HG03354 (cell line): Measurements from ENCODE around the gene C18orf63.
"Not testable (repeated sequence)": the region's sequence is repeated elsewhere in the genome, so short reads cannot be mapped to it uniquely, and the experiment has no call there.

Experiments used
- ATAC-seq: cut with Tn5 transposase; IDR thresholded peaks from one replicate; pipeline ENCODE4 v1.9.1; 2021; ENCODE audit warnings: mild to moderate bottlenecking; ENCODE audit not compliant: unreplicated experiment, poor library complexity, severe bottlenecking

C18orf63 gene

DNA sequence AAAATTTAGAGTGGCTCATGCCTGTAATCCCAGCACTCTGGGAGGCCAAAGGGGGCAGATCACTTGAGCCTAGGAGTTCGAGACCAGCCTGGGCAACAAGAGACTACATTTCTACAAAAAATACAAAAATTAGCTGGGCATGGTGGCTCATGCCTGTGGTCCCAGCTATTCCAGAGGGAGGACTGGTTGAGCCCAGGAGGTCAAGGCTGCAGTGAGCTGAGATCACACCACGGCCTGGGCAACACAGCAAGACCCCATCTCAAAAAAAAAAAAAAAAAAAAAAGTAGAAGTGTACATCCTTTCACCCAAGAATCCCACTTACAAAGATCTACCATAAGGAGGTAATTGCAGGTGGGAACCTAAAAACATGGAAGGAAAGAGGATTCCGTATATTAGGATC, 30.1 kb upstream of the C18orf63 start:
- ATAC-seq = not testable (repeated sequence)

DNA sequence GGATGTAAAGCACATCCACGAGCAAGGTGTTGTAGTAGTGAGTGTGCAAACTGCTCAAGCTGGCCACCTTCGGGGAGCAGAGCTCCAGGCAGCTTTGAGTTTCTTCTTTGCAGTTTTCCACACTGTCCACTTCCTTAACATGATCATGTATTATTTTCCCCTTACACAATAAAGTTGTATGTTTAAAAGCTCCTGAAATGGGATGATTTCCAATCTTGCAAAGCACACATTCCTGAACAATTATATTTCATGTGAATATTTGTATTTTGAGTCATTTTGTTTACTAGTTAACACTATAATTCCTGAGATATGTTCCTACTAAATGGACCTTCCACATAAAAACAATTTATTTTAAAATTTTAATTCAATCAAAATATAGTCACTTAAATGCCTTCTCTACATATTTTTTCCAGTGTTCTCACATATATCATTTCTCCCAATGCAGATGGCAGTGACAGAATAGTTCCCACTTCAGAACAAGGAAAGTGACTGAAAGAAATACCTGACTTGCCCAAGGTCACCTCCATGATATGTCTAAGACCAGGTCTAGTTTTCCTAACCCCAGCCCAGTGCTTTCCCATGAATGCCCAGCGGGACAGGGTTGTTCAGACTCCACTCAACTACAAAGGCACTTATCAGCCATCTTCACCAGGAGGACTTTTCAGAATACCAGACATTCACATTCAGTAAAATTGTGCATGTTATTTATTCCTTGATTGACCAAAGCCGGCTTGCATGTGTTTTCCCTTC, 29.4 kb upstream of the C18orf63 start:
- no peak for ATAC-seq

DNA sequence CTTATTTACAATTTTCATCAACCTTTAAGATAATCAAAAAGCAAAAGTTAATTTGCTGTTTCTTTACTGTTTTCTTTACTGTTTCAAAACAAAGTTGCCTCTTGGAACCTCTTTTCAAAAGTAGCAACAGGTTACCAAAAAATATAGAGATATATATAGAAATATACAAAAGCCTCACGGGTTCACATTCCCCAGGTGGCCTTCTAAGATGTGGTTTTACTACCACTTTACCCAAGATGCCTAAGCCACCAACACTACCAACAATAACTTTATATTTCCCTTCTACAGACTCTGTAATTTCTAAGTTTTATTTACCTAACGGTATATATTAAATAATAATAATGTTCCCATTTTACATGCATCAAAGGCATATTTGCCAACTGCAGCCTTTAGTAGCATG, 28.8 kb upstream of the C18orf63 start:
- no peak for ATAC-seq

DNA sequence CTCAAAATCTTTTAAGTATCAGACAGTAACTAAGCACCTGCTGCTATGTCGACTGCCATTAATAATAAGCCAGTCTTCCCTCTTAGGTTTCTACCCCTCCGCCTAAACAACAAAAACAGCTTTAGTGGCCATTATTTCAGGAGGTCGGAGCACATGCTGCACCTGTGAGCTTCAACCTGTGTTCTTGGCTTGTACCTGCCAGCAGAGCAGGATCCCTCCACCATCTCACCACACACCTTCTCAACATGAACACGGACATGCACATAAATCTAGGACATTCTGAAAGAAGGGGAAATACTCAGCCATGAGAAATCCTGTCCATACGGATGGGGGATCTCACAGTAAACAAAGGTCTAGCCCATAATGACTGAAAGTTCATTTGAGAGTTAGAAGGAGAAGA, 27.6 kb upstream of the C18orf63 start:
- no peak for ATAC-seq

DNA sequence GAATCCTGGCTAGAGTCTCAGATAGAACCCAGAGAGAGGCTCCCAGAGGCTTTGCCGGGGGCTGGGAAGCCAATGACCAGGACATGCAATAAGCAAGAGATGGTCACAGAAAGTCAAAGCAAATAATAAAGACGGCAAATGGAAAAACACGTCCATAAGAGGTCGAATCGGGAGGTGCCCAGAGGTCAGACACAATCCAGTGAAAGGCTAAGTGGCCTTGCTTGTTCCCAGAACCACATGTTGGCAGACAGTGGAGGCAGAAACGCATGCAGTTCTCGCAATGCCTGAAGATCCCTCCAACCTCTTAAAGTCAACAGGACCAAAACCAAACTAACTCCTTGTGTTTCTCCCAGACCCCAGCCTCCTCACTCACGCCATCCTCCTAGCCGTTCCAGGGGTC, 26.9 kb upstream of the C18orf63 start:
- ATAC-seq = no peak

DNA sequence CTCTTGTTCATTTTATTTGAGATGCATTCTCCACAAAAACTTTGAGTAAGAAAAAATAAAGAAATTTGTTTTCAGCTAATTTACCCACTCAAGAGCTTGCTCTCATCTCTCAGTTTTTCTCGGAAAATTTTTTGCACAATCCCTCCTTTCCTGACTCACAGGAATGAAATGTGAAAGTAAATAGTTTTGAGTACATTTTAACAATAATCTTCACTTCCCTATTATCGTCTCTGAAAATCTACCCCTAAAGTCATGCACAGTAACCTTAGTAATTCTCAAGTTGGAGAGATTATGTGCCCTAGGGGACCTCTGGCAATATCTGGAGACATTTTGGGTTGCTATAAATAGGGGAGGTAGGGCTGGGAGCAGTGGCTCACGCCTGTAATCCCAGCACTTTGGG, 26.5 kb upstream of the C18orf63 start:
- no peak for ATAC-seq

DNA sequence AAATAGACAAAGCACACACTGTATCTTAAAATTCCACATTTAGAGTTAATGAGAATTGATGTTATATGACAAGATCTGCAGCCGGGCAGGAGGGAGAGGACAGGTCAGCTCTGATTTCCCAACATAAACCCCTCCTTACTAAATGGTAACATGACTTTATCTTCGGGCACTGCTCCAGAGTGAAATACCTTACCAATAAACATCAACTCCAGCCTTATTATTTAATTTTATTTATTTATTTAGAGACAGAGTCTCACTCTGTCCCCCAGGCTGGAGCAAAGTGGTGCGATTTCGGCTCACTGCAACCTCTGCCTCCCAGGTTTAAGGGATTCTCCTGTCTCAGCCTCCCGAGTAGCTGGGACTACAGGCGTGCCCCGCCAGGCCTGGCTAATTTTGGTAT, 25.6 kb upstream of the C18orf63 start:
- ATAC-seq = no peak

DNA sequence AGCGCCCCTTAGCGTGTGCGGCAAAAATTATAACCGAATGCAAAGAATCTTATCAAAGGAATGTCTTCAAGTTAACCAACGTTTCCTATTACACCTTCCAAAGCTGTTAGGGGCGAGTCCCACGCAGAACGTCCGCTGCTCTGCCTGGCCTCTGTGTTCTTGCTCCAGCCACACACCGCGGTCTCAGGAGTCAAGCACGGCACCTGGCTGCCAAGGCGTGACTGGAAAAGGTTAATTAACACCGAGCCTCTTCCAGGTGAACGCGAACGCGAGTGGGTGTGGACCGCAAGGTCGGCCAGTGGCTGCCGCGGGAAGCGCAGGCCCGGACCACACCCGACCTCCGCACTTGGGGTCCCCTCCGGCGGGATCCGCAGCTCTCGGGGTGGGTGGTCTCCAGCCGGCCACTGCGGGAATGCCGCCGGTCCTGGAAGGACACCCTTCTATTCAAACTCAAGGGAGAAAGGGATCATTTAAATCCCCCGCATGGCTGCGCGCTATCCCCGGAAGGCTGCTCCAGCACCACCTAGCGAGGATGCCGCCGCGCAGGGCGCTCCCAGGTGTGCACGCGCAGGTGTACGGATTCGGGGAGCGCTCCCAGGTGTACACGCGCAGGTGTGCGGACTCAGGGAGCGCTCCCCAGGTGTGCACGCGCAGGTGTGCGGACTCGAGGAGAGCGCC, 24.7 kb upstream of the C18orf63 start:
- no peak for ATAC-seq

DNA sequence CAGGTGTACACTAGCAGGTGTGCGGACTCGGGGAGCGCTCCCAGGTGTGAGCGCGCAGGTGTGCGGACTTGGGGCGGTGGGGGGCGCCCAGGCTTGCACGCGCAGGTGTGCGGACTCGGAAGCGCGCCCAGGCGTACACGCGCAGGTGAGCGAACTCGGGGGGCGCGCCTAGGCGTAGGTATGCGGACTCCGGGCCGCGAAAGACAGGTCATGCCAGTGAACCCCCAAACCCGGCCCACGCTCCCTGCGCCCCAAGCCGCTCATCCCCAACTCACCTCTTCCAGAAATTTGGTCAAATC, 24.2 kb upstream of the C18orf63 start:
- ATAC-seq = no peak

DNA sequence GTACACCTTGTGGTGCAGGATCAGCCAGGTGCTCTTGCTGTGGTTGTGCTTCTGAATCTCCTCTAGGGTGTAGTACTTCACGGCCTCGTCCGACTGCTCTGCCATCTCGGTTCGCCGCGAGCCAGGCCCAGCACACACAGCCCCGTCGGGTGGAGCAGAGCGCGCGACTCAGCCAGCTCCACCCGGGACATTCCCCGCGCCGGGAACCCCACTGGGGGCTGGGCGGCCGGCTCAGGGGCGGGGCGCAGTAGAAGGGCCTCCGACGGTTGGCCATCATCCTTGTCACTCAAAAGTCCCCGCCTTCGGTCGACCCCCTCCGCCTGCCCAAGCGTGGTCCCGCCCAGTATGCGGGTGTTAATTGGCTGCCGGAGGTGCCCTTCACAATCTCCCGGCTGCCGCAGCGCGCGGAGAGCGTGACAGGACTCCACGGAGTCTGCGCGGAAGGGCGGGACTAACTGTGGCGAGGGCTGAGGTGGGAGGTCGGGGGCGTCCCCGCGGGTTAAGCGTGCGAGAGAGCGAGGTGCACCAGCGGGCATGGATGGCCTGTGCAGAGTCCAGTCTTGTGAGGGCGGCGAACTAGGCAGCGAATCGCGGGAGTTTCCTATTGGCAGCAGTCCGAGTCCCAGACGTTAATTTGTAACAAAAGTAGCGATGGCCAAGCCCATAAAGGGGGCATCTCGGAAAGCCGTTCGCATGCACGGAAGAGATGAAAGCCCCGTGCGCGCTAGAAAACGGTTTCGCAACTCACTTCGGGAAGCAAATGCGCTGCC, 23.7 kb upstream of the C18orf63 start, which contains the start of gene CYB5A:
Gene CYB5A, minus strand, starts transcription at position 193 of the 770 bp plus-strand sequence. Its CDS starts 88 bp downstream, at position 105.
- peak; percentile 99 for ATAC-seq

DNA sequence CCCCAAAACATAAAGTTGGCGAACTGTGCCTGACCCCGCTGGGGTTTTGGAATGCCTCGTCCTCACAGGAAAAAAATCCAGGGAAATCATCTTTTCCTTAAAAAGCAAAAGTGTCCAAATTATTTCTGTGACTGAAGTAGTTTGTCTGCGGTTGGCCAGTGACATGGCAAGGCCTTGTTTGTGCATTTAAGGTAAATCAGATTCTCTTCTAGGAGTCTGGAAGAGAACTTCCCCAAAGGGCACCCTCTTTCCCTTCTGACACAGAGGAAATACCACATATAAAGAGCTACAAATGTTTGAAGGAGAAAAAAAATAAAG, 23.1 kb upstream of the C18orf63 start:
- ATAC-seq = no peak

DNA sequence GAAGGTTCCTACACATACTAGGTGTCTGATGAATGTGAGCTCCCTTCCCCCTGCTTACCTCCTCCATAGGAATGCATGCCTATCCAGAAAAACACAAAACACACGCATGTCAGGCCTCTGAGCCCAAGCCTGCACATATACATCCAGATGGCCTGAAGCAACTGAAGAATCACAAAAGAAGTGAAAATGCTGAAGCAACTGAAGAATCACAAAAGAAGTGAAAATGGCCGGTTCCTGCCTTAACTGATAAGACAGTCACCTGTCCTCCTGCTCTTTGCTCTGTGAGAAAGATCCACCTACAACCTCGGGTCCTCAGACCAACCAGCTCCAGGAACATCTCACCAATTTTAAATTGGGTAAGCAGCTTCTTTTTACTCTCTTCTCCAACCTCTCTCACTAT, 22.7 kb upstream of the C18orf63 start:
- not testable (repeated sequence) for ATAC-seq

DNA sequence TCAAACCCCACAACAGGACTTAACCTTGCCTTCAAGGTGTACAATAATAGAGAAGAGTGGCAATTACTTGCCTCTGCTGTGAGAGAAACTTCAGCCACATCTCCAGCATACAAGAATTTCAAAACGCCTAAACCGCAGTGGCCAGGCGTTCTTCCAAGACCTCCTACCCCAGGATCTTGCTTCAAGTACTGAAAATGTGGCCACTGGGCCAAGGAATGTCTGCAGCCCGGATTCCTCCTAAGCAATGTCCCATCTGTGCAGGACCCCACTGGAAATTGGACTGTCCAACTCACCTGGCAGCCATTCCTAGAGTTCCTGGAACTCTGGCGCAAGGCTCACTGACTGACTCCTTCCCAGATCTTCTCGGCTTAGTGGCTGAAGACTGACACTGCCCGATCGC, 21.1 kb upstream of the C18orf63 start:
- ATAC-seq = no peak

DNA sequence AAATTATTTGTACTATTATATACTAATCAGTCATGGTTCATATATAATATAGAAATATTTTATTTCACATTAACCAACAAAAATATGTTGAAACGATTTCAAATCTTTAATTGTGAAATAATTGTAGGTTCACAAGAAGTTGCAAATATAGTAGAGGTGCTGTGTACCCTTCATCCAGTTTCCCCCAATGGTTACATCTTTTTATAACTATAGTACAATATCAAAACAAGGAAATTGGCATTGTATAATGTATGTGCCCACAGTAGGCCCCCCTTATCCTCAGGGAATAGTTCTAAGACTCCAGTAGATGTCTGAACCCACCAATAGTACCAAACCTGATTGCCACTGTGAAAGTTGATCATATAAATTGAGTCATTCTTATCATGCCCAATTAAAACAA, 16.5 kb upstream of the C18orf63 start:
- ATAC-seq = no peak

DNA sequence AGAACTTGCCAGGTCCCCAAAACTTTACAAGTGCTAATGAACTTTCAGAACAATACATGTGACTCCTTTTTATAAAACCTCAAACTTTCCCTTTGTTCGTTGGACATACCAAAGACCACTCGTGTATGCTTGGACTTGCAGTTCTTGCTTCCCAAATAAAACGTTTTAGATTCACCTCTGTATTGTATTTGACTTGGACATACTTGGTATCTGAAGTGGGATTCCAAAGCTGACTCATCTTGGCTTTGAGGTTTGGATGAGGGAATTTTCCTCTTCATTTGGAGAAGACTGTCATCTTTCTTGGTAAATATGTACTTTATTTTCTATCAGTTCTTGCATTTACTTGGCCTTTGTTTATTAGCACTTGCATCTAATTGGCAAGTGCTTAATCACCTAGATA, 15.9 kb upstream of the C18orf63 start:
- ATAC-seq = no peak

DNA sequence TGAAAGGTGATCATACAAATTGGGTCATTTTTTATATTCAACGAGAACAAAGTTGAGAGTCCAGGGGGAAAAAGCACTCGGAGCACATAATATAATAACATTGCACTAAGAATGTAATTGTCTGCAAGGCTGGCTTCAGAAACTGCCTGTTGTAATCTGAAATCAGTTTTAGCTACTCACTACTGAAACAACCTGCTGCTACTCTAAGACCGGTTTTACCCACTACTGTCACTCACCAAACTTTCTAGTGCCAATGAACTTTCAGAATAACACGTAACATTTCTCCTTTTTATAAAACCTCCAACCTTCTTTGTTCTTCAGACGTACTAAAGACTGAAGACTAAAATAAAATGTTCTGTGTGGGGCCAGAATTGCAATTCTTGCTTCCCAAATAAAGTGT, 12.3 kb upstream of the C18orf63 start:
- no peak for ATAC-seq

DNA sequence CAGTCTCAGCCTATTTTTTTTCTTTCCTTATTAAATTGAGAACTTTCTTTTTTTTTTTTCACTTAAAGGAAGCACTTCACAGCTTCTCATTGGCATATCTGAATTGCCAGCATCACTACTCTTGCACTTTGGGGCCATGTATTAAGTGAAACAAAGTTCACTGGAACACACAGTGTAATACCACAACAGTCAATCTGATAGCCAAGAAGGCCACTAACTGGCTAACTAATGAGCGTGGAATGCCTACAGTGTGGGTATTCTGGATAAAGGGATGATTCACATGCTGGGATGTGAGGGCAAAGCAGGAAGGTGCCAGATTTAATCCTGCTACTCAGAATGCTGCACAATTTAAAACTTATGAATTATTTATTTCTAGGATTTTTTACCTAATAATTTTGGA, 11.7 kb upstream of the C18orf63 start:
- no peak for ATAC-seq

DNA sequence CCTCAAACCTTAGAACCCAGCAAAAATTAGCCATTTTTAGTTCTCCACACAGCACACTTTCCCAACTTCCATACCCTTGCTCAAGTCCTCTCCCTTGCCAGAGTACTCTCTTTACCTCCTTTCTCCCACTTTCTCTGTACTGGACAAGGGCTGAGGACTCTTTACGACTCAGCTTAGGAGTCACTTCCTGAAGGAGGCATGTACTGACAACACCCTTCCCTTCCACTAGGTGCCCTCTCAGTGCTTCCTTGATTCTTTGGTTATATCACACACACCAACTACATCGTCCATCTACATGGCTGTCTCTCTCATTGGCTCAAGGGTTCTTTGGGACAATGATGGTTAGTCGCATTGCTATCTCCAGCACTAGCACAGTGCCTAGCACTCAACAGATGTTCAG, 5.2 kb upstream of the C18orf63 start:
- peak; percentile 79 for ATAC-seq

DNA sequence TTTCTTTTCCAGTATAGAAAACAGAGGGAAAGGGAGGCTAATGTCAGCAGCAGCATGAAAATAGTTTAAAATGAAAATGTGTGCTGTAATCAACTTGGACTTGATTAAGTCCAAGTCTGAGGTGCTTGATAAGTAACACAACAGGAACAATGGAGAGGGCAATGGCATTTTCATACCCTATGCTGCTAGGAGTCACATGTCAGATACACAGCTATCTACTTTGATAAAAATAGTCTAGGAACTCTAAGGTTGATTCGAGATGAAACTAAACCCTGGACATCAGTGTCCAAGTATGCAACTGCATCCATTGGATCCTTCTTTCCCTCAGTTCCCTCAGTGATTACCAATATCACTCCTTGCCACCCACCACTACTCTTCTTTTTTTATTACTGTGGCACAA, 4.6 kb upstream of the C18orf63 start:
- no peak for ATAC-seq

DNA sequence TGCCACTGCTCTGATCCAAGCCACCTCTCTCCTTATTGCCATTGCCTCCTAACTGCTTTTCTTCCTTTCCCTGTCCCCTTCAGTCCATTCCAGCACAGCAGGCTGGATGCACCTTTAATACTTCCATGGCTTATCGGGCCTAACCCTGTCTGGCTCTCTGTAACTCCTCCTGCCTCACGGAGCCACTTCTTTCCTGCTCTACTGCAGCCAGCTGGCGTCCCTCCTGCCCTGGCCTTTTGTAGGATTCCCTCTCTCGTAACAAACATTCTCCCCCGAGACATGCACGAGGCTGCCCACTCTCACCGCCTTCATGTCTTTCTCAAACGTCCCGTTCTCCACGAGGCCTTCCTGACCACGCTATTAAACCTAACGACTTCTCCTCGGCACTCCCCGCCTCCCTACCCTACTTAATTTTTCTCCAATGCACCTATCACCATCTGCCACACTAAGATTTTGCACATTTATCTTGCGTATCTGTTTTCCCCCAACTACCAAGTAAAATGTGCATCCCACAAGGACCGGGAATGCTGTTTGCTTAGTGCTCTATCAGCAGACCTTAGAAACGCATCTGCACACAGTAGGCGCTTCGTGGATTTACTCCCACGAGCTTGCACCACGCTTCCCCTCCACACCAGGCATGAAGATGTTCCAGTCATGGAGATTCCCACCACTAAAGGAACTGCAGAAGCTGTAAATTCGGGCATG, 728 bp upstream of the C18orf63 start:
- no peak for ATAC-seq
